Transverse colon (tissue), 4 donors: Measurements from ENCODE around the gene AVP. TPM values are rescaled to one million over a fixed set of nuclear protein-coding genes. Genes with fewer than 3 reads are reported as not detected.
"Not testable (repeated sequence)": the region's sequence is repeated elsewhere in the genome, so short reads cannot be mapped to it uniquely, and the experiment has no call there.

Source experiments
- DNase-seq: peaks from one replicate; pipeline ENCODE4 v3.0.0-alpha.2; 2019
- H3K27ac ChIP-seq, 4 donors: fragments of 200-600 bp; sonication (generic); 2 replicates each; pipeline ENCODE4 v1.5.1; 2016 to 2018; ENCODE audit warnings: inconsistent platforms in 4 of 4
- H3K27me3 ChIP-seq: fragments of 200-600 bp; sonication (generic); 2 replicates; pipeline ENCODE4 v1.5.1; 2017; ENCODE audit warnings: inconsistent platforms
- H3K36me3 ChIP-seq, 4 donors: fragments of 200-600 bp; sonication (generic); 2 replicates each; pipeline ENCODE4 v1.5.1; 2017 to 2019; ENCODE audit warnings: inconsistent platforms in 4 of 4
- H3K4me1 ChIP-seq, 4 donors: fragments of 200-600 bp; sonication (generic); 2 replicates each; pipeline ENCODE4 v1.5.1; 2017 to 2020; ENCODE audit warnings: inconsistent platforms in 4 of 4
- H3K4me3 ChIP-seq, 4 donors: fragments of 200-600 bp; sonication (generic); 1 replicate in 1 of 4; 2 replicates in 3 of 4; pipeline versions ENCODE4 v1.5.1 to v1.6.1; 2017 to 2019; ENCODE audit warnings: inconsistent platforms in 4 of 4
- H3K9me3 ChIP-seq, 2 donors: fragments of 200-600 bp; sonication (generic); 2 replicates each; pipeline ENCODE4 v1.5.1; 2017 to 2019; ENCODE audit warnings: inconsistent platforms in 2 of 2
- EP300 ChIP-seq: sonication (generic); formaldehyde crosslinking; IDR thresholded peaks from one replicate; pipeline ENCODE4 v1.6.1; 2017; ENCODE audit warnings: antibody characterized with exemption, low read depth
- POLR2A ChIP-seq: fragments of 450-650 bp; IDR thresholded peaks from one replicate; pipeline ENCODE4 v1.6.1; 2016; ENCODE audit warnings: antibody characterized with exemption, mild to moderate bottlenecking, moderate library complexity
- POLR2AphosphoS5 ChIP-seq, 3 donors: sonication (generic); formaldehyde crosslinking; IDR thresholded peaks; one replicate each; pipeline ENCODE4 v1.6.1; 2016; ENCODE audit warnings: antibody characterized with exemption in 3 of 3
- WGBS, 2 donors: methylation state at CpG; one replicate each; pipeline ENCODE4 v1.1.5; 2018; ENCODE audit warnings: low coverage in 1 of 2; 5-methylcytosine and 5-hydroxymethylcytosine counted together
- in situ Hi-C, 4 donors: fragments of 200-750 bp; cut with MboI; loops; one replicate each; pipeline versions ENCODE4 v1.15.0 to v1.15.1; 2017; ENCODE audit warnings: low sequenced_read_pairs in 3 of 4, low pct_ligation_motif_present in 1 of 4, low pct_unique_long_range_greater_than_20kb in 1 of 4
- intact Hi-C: fragments of 100-400 bp; cut with DNase I; formaldehyde crosslinking; loops from one replicate; pipeline ENCODE4 v1.15.1; 2023; ENCODE audit warnings: low total_unique reads
- total RNA-seq, 4 donors: library from RNA; depleted of rRNA; stranded (reverse); fragments of >200 nt; gene quantifications; one replicate each; pipeline ENCODE4 v1.1.0, GENCODE V29; 2016
- TF ChIP-seq, protein P1 (sequence below), 5 experiments: fragments of 200-600 bp in 3 of 5; fragments of 450-650 bp in 2 of 5; sonication (generic) in 3 of 5; IDR thresholded peaks; 1 replicate in 2 of 5; 2 replicates in 3 of 5; pipeline ENCODE4 v1.5.1; 2016 to 2017; ENCODE audit warnings: antibody characterized with exemption in 5 of 5, inconsistent platforms in 3 of 5, mild to moderate bottlenecking in 2 of 5, moderate library complexity in 1 of 5

The AVP gene
- total RNA-seq, 4 donors from 2014 or later, result not detected

DNA sequence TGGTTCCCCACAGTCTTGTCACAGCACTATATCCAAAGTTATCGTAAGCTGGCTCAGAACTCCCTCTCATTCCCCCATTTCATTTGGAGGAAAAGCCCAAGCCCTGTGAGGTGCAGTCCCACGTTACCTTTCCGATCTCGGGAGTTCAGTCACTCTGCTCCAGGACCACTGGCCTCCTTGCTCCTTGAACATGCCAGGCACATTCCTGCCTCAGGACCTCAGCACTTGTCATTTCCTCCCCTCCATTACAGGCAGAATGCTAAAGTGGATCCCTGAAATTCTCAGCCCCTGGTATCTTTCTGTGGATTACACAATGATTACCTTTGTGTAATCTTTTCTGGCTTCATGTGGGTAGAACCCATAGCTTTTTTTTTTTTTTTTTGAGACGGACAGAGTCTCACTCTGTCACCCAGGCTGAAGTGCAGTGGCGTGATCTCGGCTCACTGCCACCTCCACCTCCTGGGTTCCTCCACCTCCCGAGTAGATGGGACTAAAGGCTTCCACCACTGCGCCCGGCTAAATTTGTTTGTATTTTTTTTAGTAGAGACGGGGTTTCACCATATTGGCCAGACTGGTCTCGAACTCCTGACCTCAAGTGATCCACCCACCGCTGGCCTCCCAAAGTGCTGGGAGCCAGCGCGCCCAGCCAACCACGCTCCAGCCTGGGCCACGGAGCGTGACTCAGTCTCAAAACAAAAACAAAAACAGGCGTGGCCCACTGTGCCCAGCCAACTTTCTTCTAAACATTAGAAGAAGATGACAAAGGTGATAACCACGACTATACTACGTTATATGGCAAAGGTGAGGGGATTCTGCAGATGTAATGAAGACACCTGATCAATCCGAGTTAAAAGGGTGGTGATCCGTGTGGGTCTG lies 17.1 kb downstream of the AVP start:
- H3K4me3 ChIP-seq, result no peak overlapping the region
- WGBS, 2 donors, result 71 to 77% methylated on average over 6 to 23 of the region's 23 CpGs
- TF ChIP-seq, protein P1, sequence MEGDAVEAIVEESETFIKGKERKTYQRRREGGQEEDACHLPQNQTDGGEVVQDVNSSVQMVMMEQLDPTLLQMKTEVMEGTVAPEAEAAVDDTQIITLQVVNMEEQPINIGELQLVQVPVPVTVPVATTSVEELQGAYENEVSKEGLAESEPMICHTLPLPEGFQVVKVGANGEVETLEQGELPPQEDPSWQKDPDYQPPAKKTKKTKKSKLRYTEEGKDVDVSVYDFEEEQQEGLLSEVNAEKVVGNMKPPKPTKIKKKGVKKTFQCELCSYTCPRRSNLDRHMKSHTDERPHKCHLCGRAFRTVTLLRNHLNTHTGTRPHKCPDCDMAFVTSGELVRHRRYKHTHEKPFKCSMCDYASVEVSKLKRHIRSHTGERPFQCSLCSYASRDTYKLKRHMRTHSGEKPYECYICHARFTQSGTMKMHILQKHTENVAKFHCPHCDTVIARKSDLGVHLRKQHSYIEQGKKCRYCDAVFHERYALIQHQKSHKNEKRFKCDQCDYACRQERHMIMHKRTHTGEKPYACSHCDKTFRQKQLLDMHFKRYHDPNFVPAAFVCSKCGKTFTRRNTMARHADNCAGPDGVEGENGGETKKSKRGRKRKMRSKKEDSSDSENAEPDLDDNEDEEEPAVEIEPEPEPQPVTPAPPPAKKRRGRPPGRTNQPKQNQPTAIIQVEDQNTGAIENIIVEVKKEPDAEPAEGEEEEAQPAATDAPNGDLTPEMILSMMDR (IDR thresholded peaks at IDR 0.05), result no peak
- TF ChIP-seq POLR2AphosphoS5 (IDR thresholded peaks at IDR 0.05) (no peak), EP300 (no peak)
- no peak overlapping the region for H3K27ac ChIP-seq
- intact Hi-C loops (no loop called here), in situ Hi-C loops (loop anchor here in 2 of 4 donors (25.0 kb wide), 1 partner anchor 245 kb away; no protein-coding TSS in a partner anchor)
- H3K9me3 ChIP-seq, result no peaks in the 10 kb centered on the region
- H3K27me3 ChIP-seq, result peaks cover 20% of the 10 kb centered on the region
- peaks cover 0 to 11% (median 8%) of the 10 kb centered on the region in 4 donors for H3K4me1 ChIP-seq
- no peak for DNase-seq
- H3K36me3 ChIP-seq, result no peaks in the 10 kb centered on the region

DNA sequence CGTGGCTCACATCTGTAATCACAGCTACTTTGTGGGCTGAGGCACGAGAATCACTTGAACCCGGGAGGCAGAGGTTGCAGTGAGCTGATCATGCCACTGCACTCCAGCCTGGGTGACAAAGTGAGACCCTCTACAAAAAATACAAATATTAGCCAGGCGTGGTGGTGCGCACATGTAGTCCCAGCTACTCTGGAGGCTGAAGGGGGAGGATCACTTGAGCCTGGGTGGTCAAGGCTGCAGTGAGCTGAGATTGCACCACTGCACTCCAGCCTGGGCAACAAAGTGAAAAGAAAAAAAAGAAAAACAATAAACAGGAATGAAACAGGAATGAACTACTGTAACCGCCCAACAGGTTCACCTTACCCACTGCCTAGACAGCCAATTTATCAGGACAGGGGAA lies 20.4 kb downstream of the AVP start:
- H3K9me3 ChIP-seq, H3K27ac ChIP-seq, intact Hi-C loops, H3K27me3 ChIP-seq, H3K36me3 ChIP-seq, H3K4me1 ChIP-seq, DNase-seq, H3K4me3 ChIP-seq: not testable (repeated sequence)
- WGBS, 2 donors, result 81 to 94% methylated on average over 3 to 6 of the region's 6 CpGs
- in situ Hi-C loops, result loop anchor here in 2 of 4 donors (25.0 kb wide), 1 partner anchor 248 kb away; no protein-coding TSS in a partner anchor

DNA sequence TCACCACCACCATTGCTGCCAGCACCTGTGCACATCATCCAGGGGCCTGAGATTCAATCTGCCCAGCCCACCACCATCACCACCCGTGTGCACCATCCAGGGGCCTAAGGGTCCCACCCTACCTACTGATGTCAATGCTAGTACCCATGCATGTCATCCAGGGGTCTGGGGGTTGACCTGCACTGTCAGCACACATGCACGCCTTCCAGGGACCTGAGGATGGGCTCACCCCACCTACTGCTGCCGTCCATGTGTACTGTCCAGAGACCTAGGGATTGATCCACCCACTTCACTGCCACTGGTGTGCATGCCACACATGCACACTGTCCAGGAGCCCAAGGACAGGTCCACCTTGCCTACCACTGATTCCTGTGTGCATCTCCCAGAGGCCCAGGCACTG lies 25.0 kb downstream of the AVP start:
- H3K4me1 ChIP-seq, result no peaks in the 10 kb centered on the region
- H3K27ac ChIP-seq, result no peak overlapping the region
- DNase-seq, result no peak
- TF ChIP-seq POLR2A, result no peak
- no peak for TF ChIP-seq EP300
- TF ChIP-seq POLR2AphosphoS5 (IDR thresholded peaks at IDR 0.05), result no peak
- TF ChIP-seq, protein P1 (IDR thresholded peaks at IDR 0.05), result no peak
- H3K36me3 ChIP-seq, result no peaks in the 10 kb centered on the region
- in situ Hi-C loops (loop anchor here in 2 of 4 donors (10.0 to 25.0 kb wide), 2 partner anchors 55 to 253 kb away; no protein-coding TSS in a partner anchor), intact Hi-C loops (loop anchor here (10.0 kb wide), 1 partner anchor 55 kb away; no protein-coding TSS in a partner anchor)
- no peak overlapping the region for H3K4me3 ChIP-seq
- 92% methylated on average over 3 of the region's 3 CpGs; no CpG with 5 or more reads in 1 of the 2 donors for WGBS, 2 donors
- H3K27me3 ChIP-seq, result no peaks in the 10 kb centered on the region
- H3K9me3 ChIP-seq, result no peaks in the 10 kb centered on the region

DNA sequence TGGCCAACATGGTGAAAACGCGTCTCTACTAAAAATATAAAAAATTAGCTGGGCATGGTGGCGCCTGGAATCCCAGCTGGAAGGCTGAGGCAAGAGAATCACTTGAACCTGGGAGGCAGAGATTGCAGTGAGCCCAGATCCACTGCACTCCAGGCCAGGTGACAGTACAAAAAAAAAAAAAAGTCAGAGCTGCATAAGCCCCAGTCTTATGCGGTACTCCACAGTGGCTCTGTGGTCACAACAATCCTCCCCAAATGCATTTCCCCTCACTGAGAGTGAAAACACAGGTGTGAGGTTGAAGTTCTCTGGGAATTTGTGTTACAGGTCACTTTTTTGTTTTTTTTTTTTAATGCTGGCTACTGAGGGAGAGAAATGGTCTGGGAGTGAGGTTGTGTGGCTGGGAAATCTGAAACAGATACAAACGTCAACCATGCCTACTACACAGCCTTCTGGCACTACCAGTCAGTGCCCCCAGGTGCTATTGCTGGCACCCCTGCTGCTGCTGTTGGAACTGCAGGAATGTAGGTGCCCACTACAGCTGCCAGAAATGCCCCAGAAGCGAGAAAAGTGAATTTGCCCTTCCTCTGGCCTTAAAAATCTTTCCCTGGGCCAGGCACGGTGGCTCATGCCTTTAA lies 33.0 kb downstream of the AVP start:
- H3K4me1 ChIP-seq, result peaks cover 8 to 13% (median 10%) of the 10 kb centered on the region in 4 donors
- 70 to 81% methylated on average over 3 to 7 of the region's 7 CpGs for WGBS, 2 donors
- H3K27ac ChIP-seq, result no peak overlapping the region
- no peaks in the 10 kb centered on the region for H3K9me3 ChIP-seq
- no peaks in the 10 kb centered on the region for H3K27me3 ChIP-seq
- no peak for DNase-seq
- intact Hi-C loops (loop anchor here (10.0 kb wide), 1 partner anchor 63 kb away; no protein-coding TSS in a partner anchor), in situ Hi-C loops (loop anchor here in 2 of 4 donors (10.0 to 25.0 kb wide), 2 partner anchors 63 to 261 kb away; no protein-coding TSS in a partner anchor)
- TF ChIP-seq POLR2A (no peak), POLR2AphosphoS5 (IDR thresholded peaks at IDR 0.05) (no peak), EP300 (no peak)
- TF ChIP-seq, protein P1 (IDR thresholded peaks at IDR 0.05), result no peak
- H3K36me3 ChIP-seq, result peaks cover 0 to 4% (median 0%) of the 10 kb centered on the region in 4 donors
- H3K4me3 ChIP-seq, result no peak overlapping the region
